T-helper 1 cell treated with Interleukin-12 subunit alpha and Interleukin-12 subunit beta and Interleukin-4 antibody, amounts not matched to agents 30 ng/mL and 1 ng/mL, for 36 hours (primary cell): Measurements from ENCODE around the gene MAP9. TPM values are rescaled to one million over a fixed set of nuclear protein-coding genes. Genes with fewer than 3 reads are reported as not detected.
"Not testable (repeated sequence)": the region's sequence is repeated elsewhere in the genome, so short reads cannot be mapped to it uniquely, and the experiment has no call there.

ENCODE experiments used
- intact Hi-C: fragments of 100-400 bp; cut with micrococcal nuclease; formaldehyde crosslinking; loops from one replicate; pipeline ENCODE4 v1.15.1; 2024
- total RNA-seq: library from RNA; stranded (reverse); gene quantifications from 2 replicates; pipeline ENCODE4 v1.2.3, GENCODE V29; 2022

The MAP9 gene
- 3.0 and 3.1 TPM in 2 replicates for total RNA-seq

GRCh38 chr4:155376387-155377268 is at the start of gene MAP9:
Gene MAP9, minus strand, starts transcription at chr4:155376965. Its CDS starts 1,115 bp downstream, at chr4:155375850.
- intact Hi-C loops = loop anchor here (1.0 to 10.0 kb wide), 8 partner anchors 206 to 1042 kb away; partner anchors contain the start of genes CTSO, GUCY1B1, LRAT and PLRG1

DNA sequence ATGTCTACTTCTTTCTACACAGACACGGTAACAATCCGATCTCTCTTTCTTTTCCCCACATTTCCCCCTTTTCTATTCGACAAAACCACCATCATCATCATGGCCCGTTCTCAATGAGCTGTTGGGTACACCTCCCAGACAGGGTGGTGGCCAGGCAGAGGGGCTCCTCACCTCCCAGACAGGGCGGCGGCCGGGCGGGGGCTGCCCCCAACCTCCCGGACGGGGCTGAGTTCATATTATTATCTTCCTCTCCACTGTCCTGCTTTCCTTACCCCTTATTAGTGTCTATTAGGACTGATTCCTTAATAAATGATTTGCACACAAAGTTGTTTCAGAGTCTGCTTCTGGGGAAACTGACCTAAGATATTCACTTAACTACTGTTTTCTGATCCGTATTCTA is 48.0 kb upstream of the MAP9 start:
- intact Hi-C loops = not testable (repeated sequence)

- intact Hi-C loops = no loop called here
These were observed 46.9 kb upstream of the MAP9 start for GRCh38 chr4:155423671-155424070.

GRCh38 chr4:155419266-155419665 is 42.5 kb upstream of the MAP9 start:
- intact Hi-C loops = no loop called here

DNA sequence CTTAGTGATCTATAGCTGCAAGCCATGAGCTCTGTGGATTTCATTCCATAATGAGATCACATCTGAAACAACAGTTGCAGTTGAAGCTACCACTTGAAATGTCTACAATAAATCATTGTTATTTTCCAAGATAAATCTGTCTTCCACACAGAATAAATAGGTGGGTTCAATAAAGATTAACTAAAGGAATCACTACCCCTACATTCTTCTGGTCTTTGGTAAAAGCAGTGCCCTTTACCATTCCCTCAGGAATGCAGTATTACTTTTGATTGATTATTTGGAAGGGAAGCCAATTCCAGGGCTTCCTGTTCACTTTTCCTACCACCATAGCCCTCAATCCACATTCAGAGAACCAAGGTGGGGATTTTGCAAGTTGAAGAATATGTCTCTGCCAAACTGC is 38.9 kb upstream of the MAP9 start:
- intact Hi-C loops = no loop called here

GRCh38 chr4:155413451-155413850 is 36.7 kb upstream of the MAP9 start:
- intact Hi-C loops = no loop called here

GRCh38 chr4:155411546-155411945 is 34.8 kb upstream of the MAP9 start:
- intact Hi-C loops = no loop called here

GRCh38 chr4:155408796-155409195 is 32.0 kb upstream of the MAP9 start:
- intact Hi-C loops = no loop called here

DNA sequence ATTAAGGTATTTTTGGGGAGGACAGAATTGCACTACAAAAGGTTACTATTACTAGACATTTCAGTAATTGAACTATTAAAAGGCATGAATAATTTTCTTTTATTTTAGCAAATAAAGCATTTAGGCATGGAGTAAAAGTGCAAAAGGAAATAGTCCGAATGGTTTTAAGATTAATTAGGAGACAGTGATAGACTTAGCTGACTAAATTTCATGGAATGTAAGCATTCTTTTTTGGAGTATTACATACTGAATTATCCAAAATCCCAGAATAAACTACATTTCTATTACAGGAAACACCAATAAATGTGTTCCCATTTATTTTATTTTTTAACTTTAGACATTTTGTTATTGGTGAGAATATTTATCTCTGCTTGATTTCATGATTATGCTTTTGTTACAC is 30.7 kb upstream of the MAP9 start:
- intact Hi-C loops = no loop called here

DNA sequence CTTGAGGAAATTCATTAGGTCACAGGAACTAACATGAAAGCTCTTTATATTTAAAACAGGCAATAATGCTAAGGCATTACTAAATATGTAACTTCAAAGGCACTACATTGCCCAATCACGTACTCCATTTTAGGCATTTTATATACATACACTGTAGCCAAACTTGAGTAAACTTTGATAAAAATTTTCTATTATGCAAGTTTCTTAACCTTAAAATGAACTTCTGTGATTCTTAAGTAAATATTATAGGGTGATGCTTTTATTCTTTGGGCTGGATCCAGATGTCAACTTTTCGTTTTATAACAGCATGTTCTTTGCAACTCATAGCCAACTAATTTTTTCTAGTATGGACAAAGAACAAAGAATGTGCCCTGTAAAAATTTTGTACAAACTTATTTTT is 28.3 kb upstream of the MAP9 start:
- intact Hi-C loops = no loop called here

- intact Hi-C loops = no loop called here
These were observed 27.1 kb upstream of the MAP9 start for GRCh38 chr4:155403886-155404285.

DNA sequence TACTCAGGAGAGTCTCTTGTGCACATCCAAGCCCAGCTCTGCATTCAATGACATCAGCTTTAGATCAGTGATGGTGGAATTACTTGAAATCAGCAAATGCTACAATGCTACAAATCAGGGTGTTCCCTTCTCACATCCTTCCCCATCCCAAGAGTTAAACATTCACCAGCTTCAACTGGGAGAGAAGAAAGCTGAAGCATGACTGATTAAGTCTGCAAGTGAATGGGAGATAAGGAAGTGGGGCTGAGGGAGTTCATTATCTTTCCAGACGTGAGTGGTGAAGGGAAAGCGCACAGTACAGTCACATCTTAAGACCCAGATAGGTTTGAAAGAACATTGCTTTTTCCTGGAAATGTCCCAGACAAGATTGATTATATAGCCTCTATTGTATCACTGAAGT is 26.2 kb upstream of the MAP9 start:
- intact Hi-C loops = no loop called here

- intact Hi-C loops = no loop called here
These were observed 24.1 kb upstream of the MAP9 start for GRCh38 chr4:155400893-155401292.

GRCh38 chr4:155399974-155400697 is 23.4 kb upstream of the MAP9 start:
- intact Hi-C loops = no loop called here

GRCh38 chr4:155392481-155393184 is 15.9 kb upstream of the MAP9 start:
- intact Hi-C loops = no loop called here

- intact Hi-C loops = no loop called here
These were observed 15.2 kb upstream of the MAP9 start for GRCh38 chr4:155391932-155392331.

GRCh38 chr4:155388162-155388561 is 11.4 kb upstream of the MAP9 start:
- intact Hi-C loops = no loop called here

DNA sequence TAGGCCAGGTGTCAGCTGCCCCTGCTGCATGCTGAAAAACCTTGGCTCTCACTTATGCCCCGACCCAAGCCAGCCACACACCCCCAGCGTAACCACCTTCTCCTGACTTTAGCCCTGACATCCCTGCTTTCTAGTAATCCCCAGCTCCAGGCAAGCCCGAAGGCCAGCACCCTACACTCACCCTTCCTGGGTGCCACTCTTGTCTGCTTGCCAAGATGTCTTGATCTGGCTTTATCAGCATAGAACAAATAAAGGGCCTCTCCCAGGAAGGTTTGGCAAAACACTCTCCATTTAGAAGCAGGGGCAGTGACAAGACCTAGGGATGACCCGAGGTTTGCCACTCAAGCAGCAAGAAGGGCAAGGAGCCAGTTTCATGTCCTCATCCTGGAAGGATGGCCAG is 6.8 kb upstream of the MAP9 start:
- intact Hi-C loops = no loop called here

GRCh38 chr4:155377276-155377675 is 511 bp upstream of the MAP9 start:
- intact Hi-C loops = loop anchor here (1.0 to 10.0 kb wide), 6 partner anchors 206 to 1042 kb away; partner anchors contain the start of genes GUCY1B1 and LRAT

DNA sequence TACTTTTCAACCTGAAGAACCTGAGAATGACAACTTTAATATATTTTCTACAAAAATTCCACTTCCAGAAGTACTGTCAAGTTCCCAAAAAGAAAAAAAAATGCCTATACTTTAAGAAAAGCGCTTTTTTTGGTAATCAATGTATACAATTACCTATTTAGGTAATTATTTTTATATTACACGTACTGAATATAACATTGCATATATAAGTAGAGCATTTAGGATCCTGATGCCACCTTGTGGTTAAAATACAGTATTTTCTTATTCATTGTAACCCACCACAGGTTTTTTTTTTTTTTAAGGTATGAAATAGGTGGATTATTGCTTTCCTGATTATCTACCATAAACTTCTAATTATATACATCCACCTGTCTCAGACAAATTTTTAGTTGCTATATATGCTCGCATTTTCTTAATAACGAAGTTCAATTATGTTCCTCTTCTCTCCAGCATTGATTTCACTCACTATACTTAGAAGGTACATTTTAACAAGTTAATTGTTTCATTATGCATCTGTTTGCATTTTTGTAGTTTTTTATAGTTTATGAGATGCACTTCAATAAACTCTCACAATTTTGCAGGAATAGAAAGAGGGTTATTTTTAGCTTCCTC is 5.2 kb downstream of the MAP9 start:
- intact Hi-C loops = loop anchor here (1.0 to 10.0 kb wide), 6 partner anchors 389 to 1037 kb away; no protein-coding TSS in a partner anchor

DNA sequence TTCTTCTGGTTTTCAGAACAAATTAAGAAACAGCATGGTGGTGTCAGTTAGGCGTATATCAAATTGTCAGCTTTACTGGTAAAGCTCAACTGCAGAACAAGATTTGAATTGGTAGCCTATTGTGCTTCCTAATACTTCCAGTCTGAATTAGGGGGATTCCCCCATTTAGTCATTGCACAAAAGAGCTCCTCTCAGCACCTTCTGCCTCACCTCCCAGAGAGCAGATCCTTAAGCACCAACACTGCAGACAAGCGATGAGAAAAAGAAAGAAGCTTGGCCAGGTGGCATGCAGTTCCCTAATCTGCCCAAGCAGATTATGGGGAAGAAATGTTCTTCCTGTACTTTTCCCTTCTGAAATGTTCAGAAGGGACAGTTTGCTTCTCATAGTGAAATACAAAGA is 9.2 kb downstream of the MAP9 start:
- intact Hi-C loops = no loop called here
